MCF 10A (cell line): ENCODE data around the gene CD164L2. TPM values are rescaled to one million over a fixed set of nuclear protein-coding genes. Genes with fewer than 3 reads are reported as not detected.
A peak's percentile ranks its signal among the peaks of the same experiment; 100 is the strongest.

Experiments
- BruUV-seq: library from RNA; stranded (reverse); fragments of 400-500 nt; replicated peaks from 2 replicates; lab custom pipeline; 2021; lab: Mats Ljungman, UMichigan
- CTCF ChIA-PET: fragments of 300-600 bp; sonication (Branson Sonifier 250); formaldehyde crosslinking; extraction: SDS; loops from one replicate; lab custom pipeline; 2021; ENCODE audit warnings: antibody characterized with exemption, inconsistent platforms; lab: Yijun Ruan, JAX
- POLR2A ChIA-PET: fragments of 300-600, 350-650 bp; sonication (Branson Sonifier 250); formaldehyde crosslinking; extraction: SDS; loops from one replicate; lab custom pipeline; 2020; ENCODE audit warnings: antibody characterized with exemption, inconsistent platforms; lab: Yijun Ruan, JAX
- DNase-seq: peaks from one replicate; pipeline ENCODE4 v3.0.0-alpha.2; 2018; ENCODE audit not compliant: unreplicated experiment
- H3K27ac Mint-ChIP-seq: one replicate; pipeline ENCODE4 v1.8.0; 2022; ENCODE audit warnings: mild to moderate bottlenecking, low read depth, mixed read lengths; ENCODE audit not compliant: unreplicated experiment
- H3K27me3 Mint-ChIP-seq: one replicate; pipeline ENCODE4 v1.8.0; 2022; ENCODE audit warnings: mixed read lengths; ENCODE audit not compliant: insufficient read depth, unreplicated experiment
- H3K36me3 Mint-ChIP-seq: one replicate; pipeline ENCODE4 v1.8.0; 2022; ENCODE audit warnings: mild to moderate bottlenecking, moderate library complexity, mixed read lengths; ENCODE audit not compliant: insufficient read depth, unreplicated experiment
- H3K4me1 Mint-ChIP-seq: one replicate; pipeline ENCODE4 v1.8.0; 2022; ENCODE audit warnings: mixed read lengths; ENCODE audit not compliant: insufficient read depth, unreplicated experiment
- H3K4me3 Mint-ChIP-seq: one replicate; pipeline ENCODE4 v1.8.0; 2022; ENCODE audit warnings: mild to moderate bottlenecking, moderate library complexity, mixed read lengths; ENCODE audit not compliant: unreplicated experiment
- H3K9me3 Mint-ChIP-seq: one replicate; pipeline ENCODE4 v1.8.0; 2022; ENCODE audit warnings: mixed read lengths; ENCODE audit not compliant: unreplicated experiment
- intact Hi-C: fragments of 100-400 bp; cut with micrococcal nuclease; formaldehyde crosslinking; loops from 2 replicates; pipeline ENCODE4 v1.14.1; 2022
- total RNA-seq: library from RNA; stranded (reverse); gene quantifications from 2 replicates; pipeline ENCODE4 v1.2.3, GENCODE V29; 2022
- TF ChIP-seq, protein P1 (sequence below): fragments of 200-600 bp; IDR thresholded peaks from one replicate; pipeline ENCODE4 v1.8.0; 2022; ENCODE audit warnings: antibody characterized with exemption, mild to moderate bottlenecking; ENCODE audit not compliant: unreplicated experiment

The CD164L2 gene
- total RNA-seq, 1 experiment from 2014 or later = 0.23 TPM

GRCh38 chr1:27356619-27357280 is 26.4 kb downstream of the CD164L2 start:
- intact Hi-C loops = no loop called here
- no peak for DNase-seq
- ChIA-PET CTCF (interaction anchor here (0.5 to 4.1 kb wide), 21 partner anchors 8 to 509 kb away, joined by 3 to 45 read pairs (median 4); partner anchors contain the start of genes CD164L2, MAP3K6 and SYTL1), POLR2A (interaction anchor here (0.7 to 3.6 kb wide), 4 partner anchors 10 to 42 kb away, joined by 3 to 15 read pairs (median 4); partner anchors contain the start of gene SYTL1)
- TF ChIP-seq, protein P1, sequence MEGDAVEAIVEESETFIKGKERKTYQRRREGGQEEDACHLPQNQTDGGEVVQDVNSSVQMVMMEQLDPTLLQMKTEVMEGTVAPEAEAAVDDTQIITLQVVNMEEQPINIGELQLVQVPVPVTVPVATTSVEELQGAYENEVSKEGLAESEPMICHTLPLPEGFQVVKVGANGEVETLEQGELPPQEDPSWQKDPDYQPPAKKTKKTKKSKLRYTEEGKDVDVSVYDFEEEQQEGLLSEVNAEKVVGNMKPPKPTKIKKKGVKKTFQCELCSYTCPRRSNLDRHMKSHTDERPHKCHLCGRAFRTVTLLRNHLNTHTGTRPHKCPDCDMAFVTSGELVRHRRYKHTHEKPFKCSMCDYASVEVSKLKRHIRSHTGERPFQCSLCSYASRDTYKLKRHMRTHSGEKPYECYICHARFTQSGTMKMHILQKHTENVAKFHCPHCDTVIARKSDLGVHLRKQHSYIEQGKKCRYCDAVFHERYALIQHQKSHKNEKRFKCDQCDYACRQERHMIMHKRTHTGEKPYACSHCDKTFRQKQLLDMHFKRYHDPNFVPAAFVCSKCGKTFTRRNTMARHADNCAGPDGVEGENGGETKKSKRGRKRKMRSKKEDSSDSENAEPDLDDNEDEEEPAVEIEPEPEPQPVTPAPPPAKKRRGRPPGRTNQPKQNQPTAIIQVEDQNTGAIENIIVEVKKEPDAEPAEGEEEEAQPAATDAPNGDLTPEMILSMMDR = no peak
- Mint-ChIP-seq H3K4me3 (no peak overlapping the region), H3K27me3 (no peaks in the 10 kb centered on the region), H3K27ac (no peak overlapping the region), H3K4me1 (peaks cover 4% of the 10 kb centered on the region), H3K9me3 (no peaks in the 10 kb centered on the region), H3K36me3 (peaks cover 76% of the 10 kb centered on the region)
- BruUV-seq = no TSS peak

- Mint-ChIP-seq H3K27ac (no peak overlapping the region), H3K4me3 (no peak overlapping the region), H3K27me3 (no peaks in the 10 kb centered on the region), H3K9me3 (no peaks in the 10 kb centered on the region), H3K4me1 (peaks cover 4% of the 10 kb centered on the region), H3K36me3 (peaks cover 80% of the 10 kb centered on the region)
- intact Hi-C loops = no loop called here
- DNase-seq = no peak
- CTCF ChIA-PET = interaction anchor here (0.8 to 4.1 kb wide), 8 partner anchors 10 to 305 kb away, joined by 3 to 45 read pairs (median 13); partner anchors contain the start of genes MAP3K6 and SYTL1
- no TSS peak for BruUV-seq
- TF ChIP-seq, protein P1 = no peak
- POLR2A ChIA-PET = interaction anchor here (1.2 to 4.2 kb wide), 4 partner anchors 9 to 34 kb away, joined by 3 to 24 read pairs (median 10); partner anchors contain the start of genes MAP3K6 and SYTL1
Observed at GRCh38 chr1:27356277-27356618, 26.9 kb downstream of the CD164L2 start.

DNA sequence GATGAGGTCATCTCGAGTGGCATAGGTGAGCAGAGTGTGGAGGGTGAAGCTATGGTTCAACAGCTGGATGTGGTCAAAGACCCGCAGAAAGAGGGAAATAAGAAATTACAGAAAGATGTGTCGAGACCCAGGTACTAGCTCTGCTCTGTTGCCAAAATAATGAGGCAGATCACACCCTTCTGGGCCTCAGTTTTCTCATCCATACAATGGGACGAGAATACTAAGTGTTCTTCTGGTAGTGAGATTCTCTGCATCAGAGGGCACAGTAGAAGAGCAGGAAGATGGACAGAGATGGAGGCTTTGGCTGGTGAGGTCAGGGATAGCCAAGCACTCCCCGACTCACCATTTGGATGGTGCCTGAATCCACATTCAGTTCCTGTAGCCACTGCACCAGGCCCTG is 27.4 kb downstream of the CD164L2 start:
- ChIA-PET CTCF (interaction anchor here (2.2 to 4.1 kb wide), 4 partner anchors 10 to 55 kb away, joined by 9 to 45 read pairs (median 30); partner anchors contain the start of genes MAP3K6 and SYTL1), POLR2A (interaction anchor here (1.2 to 4.2 kb wide), 4 partner anchors 9 to 34 kb away, joined by 3 to 24 read pairs (median 10); partner anchors contain the start of genes MAP3K6 and SYTL1)
- H3K36me3 Mint-ChIP-seq = peaks cover 81% of the 10 kb centered on the region
- no peaks in the 10 kb centered on the region for H3K27me3 Mint-ChIP-seq
- intact Hi-C loops = no loop called here
- BruUV-seq = no TSS peak
- peaks cover 4% of the 10 kb centered on the region for H3K4me1 Mint-ChIP-seq
- no peak overlapping the region for H3K27ac Mint-ChIP-seq
- DNase-seq = no peak
- TF ChIP-seq, protein P1 = no peak
- H3K9me3 Mint-ChIP-seq = no peaks in the 10 kb centered on the region
- H3K4me3 Mint-ChIP-seq = no peak overlapping the region

- ChIA-PET CTCF (interaction anchor here (0.6 to 2.2 kb wide), 8 partner anchors 12 to 245 kb away, joined by 3 to 12 read pairs (median 4); partner anchors contain the start of genes MAP3K6 and SYTL1), POLR2A (interaction anchor here (0.9 to 5.9 kb wide), 4 partner anchors 10 to 53 kb away, joined by 5 to 33 read pairs (median 16); partner anchors contain the start of genes MAP3K6 and SYTL1)
- BruUV-seq = no TSS peak
- Mint-ChIP-seq H3K4me3 (no peak overlapping the region), H3K27me3 (no peaks in the 10 kb centered on the region), H3K9me3 (no peaks in the 10 kb centered on the region), H3K4me1 (no peaks in the 10 kb centered on the region), H3K36me3 (peaks cover 81% of the 10 kb centered on the region), H3K27ac (peak overlapping the region; percentile 54)
- intact Hi-C loops = no loop called here
- no peak for DNase-seq
- TF ChIP-seq, protein P1 = no peak
Observed at GRCh38 chr1:27353629-27354028, 29.5 kb downstream of the CD164L2 start.
